HFF-Myc (cell line): ENCODE data around the gene GREB1.

Experiments
- DNase-seq: peaks from one replicate; pipeline ENCODE4 v3.0.0-alpha.2; 2011; ENCODE audit warnings: low read depth; ENCODE audit errors: extremely low read depth
- H3K4me3 ChIP-seq: replicated peaks from 2 replicates; pipeline ENCODE4 v1.5.1; 2011; ENCODE audit warnings: low read depth, mild to moderate bottlenecking, control low read depth, low read length
- TF ChIP-seq, protein P1 (sequence below): IDR thresholded peaks from 2 replicates; pipeline ENCODE4 v1.5.1; 2012; ENCODE audit warnings: mild to moderate bottlenecking, low read depth, low read length, control low read depth; ENCODE audit errors: missing control alignments

Gene GREB1

DNA sequence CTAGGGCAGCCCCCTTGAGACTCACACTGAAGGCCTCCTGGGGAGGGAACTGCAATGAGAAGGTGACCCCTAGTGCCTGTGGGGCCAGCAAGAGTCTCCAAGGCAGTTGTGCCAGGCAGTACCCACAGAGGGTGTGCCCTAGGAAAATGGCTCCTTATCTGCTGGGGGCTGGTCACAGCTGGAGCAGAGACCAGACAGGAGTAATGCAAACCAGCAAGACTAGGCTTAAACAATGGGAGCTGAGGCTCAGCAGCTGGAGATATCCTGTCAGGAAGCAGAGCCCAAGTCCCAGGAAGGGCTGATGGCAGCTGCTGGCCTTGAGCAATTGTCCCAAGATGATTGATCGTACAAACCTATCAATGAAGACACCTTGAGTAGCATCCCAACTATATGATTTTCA lies 41.1 kb upstream of the GREB1 start:
- no peak overlapping the region for H3K4me3 ChIP-seq
- TF ChIP-seq, protein P1, sequence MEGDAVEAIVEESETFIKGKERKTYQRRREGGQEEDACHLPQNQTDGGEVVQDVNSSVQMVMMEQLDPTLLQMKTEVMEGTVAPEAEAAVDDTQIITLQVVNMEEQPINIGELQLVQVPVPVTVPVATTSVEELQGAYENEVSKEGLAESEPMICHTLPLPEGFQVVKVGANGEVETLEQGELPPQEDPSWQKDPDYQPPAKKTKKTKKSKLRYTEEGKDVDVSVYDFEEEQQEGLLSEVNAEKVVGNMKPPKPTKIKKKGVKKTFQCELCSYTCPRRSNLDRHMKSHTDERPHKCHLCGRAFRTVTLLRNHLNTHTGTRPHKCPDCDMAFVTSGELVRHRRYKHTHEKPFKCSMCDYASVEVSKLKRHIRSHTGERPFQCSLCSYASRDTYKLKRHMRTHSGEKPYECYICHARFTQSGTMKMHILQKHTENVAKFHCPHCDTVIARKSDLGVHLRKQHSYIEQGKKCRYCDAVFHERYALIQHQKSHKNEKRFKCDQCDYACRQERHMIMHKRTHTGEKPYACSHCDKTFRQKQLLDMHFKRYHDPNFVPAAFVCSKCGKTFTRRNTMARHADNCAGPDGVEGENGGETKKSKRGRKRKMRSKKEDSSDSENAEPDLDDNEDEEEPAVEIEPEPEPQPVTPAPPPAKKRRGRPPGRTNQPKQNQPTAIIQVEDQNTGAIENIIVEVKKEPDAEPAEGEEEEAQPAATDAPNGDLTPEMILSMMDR, result no peak
- DNase-seq, result no peak

DNA sequence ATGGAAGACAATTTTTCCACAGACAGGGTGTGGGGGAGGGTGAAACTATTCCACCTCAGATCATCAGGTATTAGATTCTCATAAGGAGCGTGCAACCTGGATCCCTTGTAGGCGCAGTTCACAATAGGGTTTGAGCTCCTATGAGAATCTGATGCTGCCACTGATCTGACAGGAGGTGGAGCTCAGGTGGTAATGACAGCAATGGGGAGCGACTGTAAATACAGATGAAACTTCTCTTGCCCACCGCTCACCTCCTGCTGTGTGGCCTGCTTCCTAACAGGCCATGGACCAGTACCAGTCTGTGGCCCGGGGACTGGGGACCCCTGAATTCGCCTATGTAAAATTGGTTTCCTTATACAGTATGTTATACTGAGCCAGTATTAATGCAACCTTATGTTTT lies 40.6 kb upstream of the GREB1 start:
- no peak for DNase-seq
- TF ChIP-seq, protein P1, result no peak

DNA sequence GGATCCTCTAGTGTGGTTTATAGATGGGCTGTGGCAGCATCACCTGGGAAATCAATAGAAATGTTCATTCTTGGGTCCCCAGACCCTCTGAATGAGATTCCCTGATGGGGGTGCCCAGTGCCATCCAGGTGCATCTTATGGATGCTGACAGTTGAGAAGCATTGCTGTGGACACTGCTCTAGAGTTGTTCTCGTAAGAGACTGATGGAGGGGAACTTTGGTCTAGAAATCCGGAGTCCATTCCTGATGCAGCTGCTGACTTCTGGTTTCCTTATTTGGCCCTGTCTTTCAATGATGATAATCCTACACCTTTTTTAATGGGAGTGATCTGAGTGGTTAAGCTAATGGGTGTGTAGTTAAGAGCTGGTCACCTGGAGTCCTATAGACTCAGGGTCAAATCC lies 39.5 kb upstream of the GREB1 start:
- DNase-seq, result no peak
- H3K4me3 ChIP-seq, result no peak overlapping the region
- TF ChIP-seq, protein P1, result no peak

More for the DNA sequence above, 40.6 kb upstream of the GREB1 start:
- H3K4me3 ChIP-seq, result no peak overlapping the region

DNA sequence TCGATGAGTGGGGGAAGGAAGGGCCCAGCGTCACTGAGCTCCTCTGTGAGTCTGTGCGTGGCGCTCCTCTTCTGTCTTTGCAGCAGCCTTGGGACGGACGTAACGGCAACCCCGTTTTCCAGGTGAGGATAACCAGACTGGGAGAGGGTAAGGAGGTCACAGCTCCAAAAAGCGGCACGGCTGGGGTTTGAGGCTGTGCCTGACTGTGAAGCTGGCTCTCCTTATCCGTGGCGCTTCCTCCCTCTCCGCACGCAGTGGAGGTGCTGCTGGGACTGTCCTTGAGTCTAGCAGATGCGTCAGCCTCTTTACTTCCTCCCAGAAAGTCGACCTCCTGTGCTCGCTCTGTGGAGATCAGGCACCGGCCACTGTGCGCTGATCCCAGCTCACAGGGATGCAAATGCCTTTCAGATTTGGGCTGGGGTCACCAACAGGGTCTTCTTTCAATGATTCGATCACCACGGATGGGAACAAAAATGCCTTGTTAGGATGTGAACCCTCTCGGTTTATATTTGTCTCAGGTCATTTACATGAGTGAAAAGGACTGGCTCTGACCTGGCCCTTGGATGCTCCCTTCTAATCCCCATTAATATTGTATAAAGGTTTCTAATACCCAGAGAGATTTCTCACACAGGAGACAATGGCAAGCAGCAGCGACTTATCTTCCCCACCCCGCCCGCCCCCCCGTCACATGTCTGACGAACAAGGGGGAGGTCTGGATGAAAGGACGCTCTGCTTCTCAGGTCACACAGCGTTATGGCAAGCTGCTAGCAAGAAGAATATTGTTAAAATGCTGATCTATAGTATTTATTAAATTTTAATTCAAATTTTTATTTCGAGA lies 37.8 kb upstream of the GREB1 start:
- TF ChIP-seq, protein P1, result no peak
- H3K4me3 ChIP-seq, result no peak overlapping the region

DNA sequence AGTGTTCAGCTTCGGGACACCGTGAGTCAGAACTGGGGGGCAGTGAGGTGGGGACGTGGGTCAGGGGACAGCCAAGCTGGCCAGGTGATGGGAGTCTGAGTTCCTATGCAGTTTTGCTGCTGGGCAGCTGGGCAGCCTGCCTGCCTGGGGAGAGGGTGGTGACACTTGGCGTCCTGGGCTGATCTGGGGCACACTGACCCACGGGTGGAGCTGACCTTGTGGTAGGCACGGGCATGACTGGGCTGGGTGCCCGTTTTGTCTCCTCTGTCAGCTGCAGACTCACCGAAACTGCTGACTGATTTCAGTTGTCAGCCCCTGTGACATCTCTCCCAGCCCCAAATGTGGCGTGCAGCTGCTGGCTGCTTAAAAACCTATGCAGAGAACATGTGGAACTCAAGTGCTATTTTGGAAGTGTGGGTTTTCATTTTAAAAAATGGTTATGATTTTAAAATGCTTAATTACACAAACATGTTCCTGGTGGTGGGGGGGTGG lies 35.3 kb upstream of the GREB1 start:
- TF ChIP-seq, protein P1, result no peak
- DNase-seq, result no peak
- no peak overlapping the region for H3K4me3 ChIP-seq

More for the DNA sequence above, 37.8 kb upstream of the GREB1 start:
- no peak for DNase-seq

DNA sequence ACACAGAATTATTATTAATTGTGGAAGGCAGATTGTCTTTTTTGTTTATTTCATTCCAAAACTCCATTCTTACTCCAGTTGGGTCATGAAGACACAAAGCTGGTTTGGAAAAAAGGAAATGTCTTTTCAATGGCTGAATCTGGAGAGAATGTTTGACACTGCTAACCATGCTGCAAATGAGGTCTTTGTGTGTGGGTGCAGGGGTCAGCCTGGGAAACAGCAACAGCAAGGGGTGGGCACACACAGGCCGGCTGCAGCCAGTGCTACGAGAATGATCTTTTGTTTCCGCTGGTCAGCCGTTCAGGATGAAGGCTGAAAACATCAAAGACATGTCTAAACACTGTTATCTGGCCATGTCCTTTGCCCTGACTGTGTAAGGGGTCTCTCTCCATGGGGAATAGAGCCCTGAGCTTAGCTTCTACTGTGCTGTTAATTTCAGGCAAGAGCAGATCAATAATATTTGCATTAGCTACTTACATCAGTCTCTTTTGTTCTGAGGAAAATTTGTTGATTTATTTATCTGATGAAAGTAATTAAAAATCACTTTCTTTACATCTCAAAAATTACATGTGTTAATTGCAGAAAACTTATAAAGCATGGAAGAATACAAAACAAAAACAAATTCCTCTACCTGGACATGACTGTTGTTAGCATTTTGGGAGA lies 34.6 kb upstream of the GREB1 start:
- DNase-seq, result no peak
- TF ChIP-seq, protein P1, result no peak
- H3K4me3 ChIP-seq, result no peak overlapping the region
